ENCODE data around the gene KCNMA1.

The KCNMA1 gene

GRCh38 chr10:77121829-77122228, 515.8 kb downstream of the KCNMA1 start:
- DNase-seq = no peak

GRCh38 chr10:77120666-77121376, 516.8 kb downstream of the KCNMA1 start:
- no peak for DNase-seq

GRCh38 chr10:77120012-77120411, 517.6 kb downstream of the KCNMA1 start:
- no peak for DNase-seq

GRCh38 chr10:77118603-77119282, 518.9 kb downstream of the KCNMA1 start:
- no peak for DNase-seq

GRCh38 chr10:77117501-77117900, 520.1 kb downstream of the KCNMA1 start:
- no peak for DNase-seq

GRCh38 chr10:77116904-77117303, 520.7 kb downstream of the KCNMA1 start:
- no peak for DNase-seq

- no peak for DNase-seq
Observed at GRCh38 chr10:77114181-77114821, 523.3 kb downstream of the KCNMA1 start.

- peak; percentile 30 for DNase-seq
Observed at GRCh38 chr10:77111611-77112550, 525.7 kb downstream of the KCNMA1 start.

GRCh38 chr10:77110757-77111156, 526.9 kb downstream of the KCNMA1 start:
- DNase-seq = no peak

GRCh38 chr10:77109351-77109994, 528.1 kb downstream of the KCNMA1 start:
- DNase-seq = no peak

GRCh38 chr10:77106676-77107075, 530.9 kb downstream of the KCNMA1 start:
- DNase-seq = no peak

- no peak for DNase-seq
Observed at GRCh38 chr10:77105761-77106221, 531.8 kb downstream of the KCNMA1 start.

GRCh38 chr10:77104459-77104980, 533.1 kb downstream of the KCNMA1 start:
- DNase-seq = no peak

GRCh38 chr10:77103213-77103612, 534.4 kb downstream of the KCNMA1 start:
- DNase-seq = no peak

GRCh38 chr10:77101341-77101740, 536.3 kb downstream of the KCNMA1 start:
- DNase-seq = no peak

- no peak for DNase-seq
Observed at GRCh38 chr10:77099136-77099535, 538.5 kb downstream of the KCNMA1 start.

- no peak for DNase-seq
Observed at GRCh38 chr10:77097625-77098024, 540.0 kb downstream of the KCNMA1 start.

GRCh38 chr10:77093126-77093525, 544.5 kb downstream of the KCNMA1 start:
- no peak for DNase-seq

GRCh38 chr10:77091597-77092165, 545.9 kb downstream of the KCNMA1 start:
- peak; percentile 1 for DNase-seq

- peak; percentile 50 for DNase-seq
Observed at GRCh38 chr10:77090381-77091356, 546.9 kb downstream of the KCNMA1 start.
